22Rv1 (cell line): ENCODE results near the gene ZNHIT3.

ENCODE experiments used
- CTCF ChIP-seq: fragments of 450-650 bp; IDR thresholded peaks from 2 replicates; pipeline ENCODE4 v1.5.1; 2017; ENCODE audit warnings: mild to moderate bottlenecking
- ZFX ChIP-seq: fragments of 450-650 bp; IDR thresholded peaks from 2 replicates; pipeline ENCODE4 v1.6.1; 2017; ENCODE audit warnings: antibody characterized with exemption, borderline replicate concordance

- TF ChIP-seq CTCF (no peak), ZFX (no peak)
Measured at GRCh38 chr17:36500745-36501225, 14.3 kb downstream of the ZNHIT3 start.
